ENCODE measurements around the gene TENT4B.

DNA sequence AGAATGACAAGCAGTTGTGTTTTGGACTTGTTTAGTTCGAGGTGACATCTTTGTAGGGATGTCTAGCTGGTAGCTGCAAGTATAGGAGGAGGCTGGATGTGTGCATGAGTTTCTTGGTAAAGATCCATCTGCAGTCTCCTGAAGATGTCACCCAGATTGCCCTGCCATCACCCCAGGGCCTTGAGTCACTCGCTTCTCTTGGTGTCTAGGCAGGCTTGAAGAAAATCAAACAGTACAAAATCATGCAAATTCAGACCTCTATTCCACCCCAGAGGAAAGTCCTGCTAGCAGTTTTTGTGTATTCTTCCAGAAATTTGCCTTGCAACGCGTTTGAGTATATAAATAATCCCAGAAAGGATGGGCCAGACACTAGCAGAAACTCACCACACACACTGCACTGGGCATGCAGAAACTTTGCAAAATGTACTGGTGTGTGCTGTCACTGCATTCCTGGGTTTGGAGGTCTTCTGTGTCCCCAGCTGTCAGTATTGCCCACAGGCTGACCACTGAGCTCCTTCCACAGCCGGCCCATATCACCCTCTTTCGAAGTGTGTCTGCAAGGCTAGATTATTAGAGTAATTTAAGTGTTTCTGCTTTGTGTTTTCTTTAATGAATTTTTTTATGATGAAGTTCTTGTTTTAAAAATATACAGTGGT, 51.5 kb downstream of the TENT4B start:
- TF ChIP-seq EZH2 (IDR thresholded peaks at IDR 0.05; ENCODE audit: borderline replicate concordance) (no peak), EZH2phosphoT487 (IDR thresholded peaks at IDR 0.05; ENCODE audit: low read depth, severe bottlenecking, unreplicated experiment) (no peak)
- TF ChIP-seq, protein P1, sequence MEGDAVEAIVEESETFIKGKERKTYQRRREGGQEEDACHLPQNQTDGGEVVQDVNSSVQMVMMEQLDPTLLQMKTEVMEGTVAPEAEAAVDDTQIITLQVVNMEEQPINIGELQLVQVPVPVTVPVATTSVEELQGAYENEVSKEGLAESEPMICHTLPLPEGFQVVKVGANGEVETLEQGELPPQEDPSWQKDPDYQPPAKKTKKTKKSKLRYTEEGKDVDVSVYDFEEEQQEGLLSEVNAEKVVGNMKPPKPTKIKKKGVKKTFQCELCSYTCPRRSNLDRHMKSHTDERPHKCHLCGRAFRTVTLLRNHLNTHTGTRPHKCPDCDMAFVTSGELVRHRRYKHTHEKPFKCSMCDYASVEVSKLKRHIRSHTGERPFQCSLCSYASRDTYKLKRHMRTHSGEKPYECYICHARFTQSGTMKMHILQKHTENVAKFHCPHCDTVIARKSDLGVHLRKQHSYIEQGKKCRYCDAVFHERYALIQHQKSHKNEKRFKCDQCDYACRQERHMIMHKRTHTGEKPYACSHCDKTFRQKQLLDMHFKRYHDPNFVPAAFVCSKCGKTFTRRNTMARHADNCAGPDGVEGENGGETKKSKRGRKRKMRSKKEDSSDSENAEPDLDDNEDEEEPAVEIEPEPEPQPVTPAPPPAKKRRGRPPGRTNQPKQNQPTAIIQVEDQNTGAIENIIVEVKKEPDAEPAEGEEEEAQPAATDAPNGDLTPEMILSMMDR (IDR thresholded peaks at IDR 0.05; ENCODE audit: poor library complexity) = no peak

Data from hepatocyte (in vitro differentiated cells).